ENCODE results near the gene PCSK2.

- TF ChIP-seq EZH2phosphoT487 (IDR thresholded peaks at IDR 0.05; ENCODE audit: borderline replicate concordance, low read depth, low read length) (no peak), CTCF (conservative IDR thresholded peaks at IDR 0.05; ENCODE audit: low read length) (no peak)
These were observed 297.7 kb downstream of the PCSK2 start for GRCh38 chr20:17524560-17524959.
